H9 (cell line): Measurements from ENCODE around the gene TMEM100. TPM values are rescaled to one million over a fixed set of nuclear protein-coding genes. Genes with fewer than 3 reads are reported as not detected.

Source experiments
- DNase-seq: peaks from one replicate; pipeline ENCODE4 v3.0.0-alpha.2; 2017
- H2AFZ ChIP-seq: one replicate; pipeline ENCODE4 v1.6.1; 2013; ENCODE audit warnings: mild to moderate bottlenecking, low read length, control low read depth, moderate library complexity
- H2AK5ac ChIP-seq: 2 replicates; pipeline ENCODE4 v1.6.1; 2013; ENCODE audit warnings: low read length, control low read depth, mixed read lengths; ENCODE audit not compliant: insufficient read length
- H2BK120ac ChIP-seq: one replicate; pipeline ENCODE4 v1.6.1; 2013; ENCODE audit warnings: low read depth, mild to moderate bottlenecking, low read length, control low read depth, inconsistent platforms; ENCODE audit not compliant: poor library complexity, severe bottlenecking
- H2BK12ac ChIP-seq: 2 replicates; pipeline ENCODE4 v1.6.1; 2013; ENCODE audit warnings: low read length, control low read depth, mixed read lengths, low read depth; ENCODE audit not compliant: insufficient read length
- H2BK15ac ChIP-seq: 2 replicates; pipeline ENCODE4 v1.6.1; 2013; ENCODE audit warnings: low read depth, low read length, control low read depth
- H2BK20ac ChIP-seq: one replicate; pipeline ENCODE4 v1.6.1; 2013; ENCODE audit warnings: low read depth, mild to moderate bottlenecking, low read length, control low read depth, inconsistent platforms; ENCODE audit not compliant: poor library complexity, severe bottlenecking
- H2BK5ac ChIP-seq: 2 replicates; pipeline ENCODE4 v1.6.1; 2013; ENCODE audit warnings: low read length, control low read depth, mixed read lengths; ENCODE audit not compliant: insufficient read length
- H3K14ac ChIP-seq: 2 replicates; pipeline ENCODE4 v1.6.1; 2013; ENCODE audit warnings: low read length, control low read depth; ENCODE audit not compliant: insufficient read depth
- H3K18ac ChIP-seq: 2 replicates; pipeline ENCODE4 v1.6.1; 2013; ENCODE audit warnings: low read depth, mild to moderate bottlenecking, mixed read lengths, low read length, control low read depth; ENCODE audit not compliant: insufficient read length
- H3K23ac ChIP-seq: 2 replicates; pipeline ENCODE4 v1.6.1; 2013; ENCODE audit warnings: low read length, control low read depth, mixed read lengths, low read depth; ENCODE audit not compliant: insufficient read length
- H3K23me2 ChIP-seq: 2 replicates; pipeline ENCODE4 v1.6.1; 2013; ENCODE audit warnings: low read depth, mild to moderate bottlenecking, mixed read lengths, low read length, control low read depth; ENCODE audit not compliant: insufficient read length, poor library complexity, severe bottlenecking
- H3K27ac ChIP-seq: 2 replicates; pipeline ENCODE4 v1.5.1; 2013; ENCODE audit warnings: low read length, control low read depth, mixed read lengths, low read depth; ENCODE audit not compliant: insufficient read length
- H3K27me3 ChIP-seq: 2 replicates; pipeline ENCODE4 v1.6.1; 2013; ENCODE audit warnings: low read length, control low read depth, inconsistent platforms; ENCODE audit not compliant: insufficient read depth
- H3K4ac ChIP-seq: 2 replicates; pipeline ENCODE4 v1.6.1; 2013; ENCODE audit warnings: low read depth, mild to moderate bottlenecking, control low read depth, inconsistent platforms, low read length, moderate library complexity
- H3K4me1 ChIP-seq: 2 replicates; pipeline ENCODE4 v1.6.1; 2013; ENCODE audit warnings: low read length, control low read depth, inconsistent platforms; ENCODE audit not compliant: insufficient read depth
- H3K4me2 ChIP-seq: 2 replicates; pipeline ENCODE4 v1.6.1; 2013; ENCODE audit warnings: low read length, control low read depth, mixed read lengths; ENCODE audit not compliant: insufficient read length, insufficient read depth
- H3K56ac ChIP-seq: 2 replicates; pipeline ENCODE4 v1.6.1; 2013; ENCODE audit warnings: low read depth, mild to moderate bottlenecking, mixed read lengths, low read length, control low read depth; ENCODE audit not compliant: insufficient read length
- H3K79me1 ChIP-seq: 2 replicates; pipeline ENCODE4 v1.6.1; 2013; ENCODE audit warnings: low read depth, mild to moderate bottlenecking, moderate library complexity, low read length, control low read depth, inconsistent platforms; ENCODE audit not compliant: insufficient read depth, poor library complexity, severe bottlenecking
- H3K79me2 ChIP-seq: 2 replicates; pipeline ENCODE4 v1.6.1; 2013; ENCODE audit warnings: low read length, control low read depth, inconsistent platforms; ENCODE audit not compliant: insufficient read depth
- H3K9ac ChIP-seq: 2 replicates; pipeline ENCODE4 v1.6.1; 2013; ENCODE audit warnings: low read length, control low read depth, mixed read lengths; ENCODE audit not compliant: insufficient read length; ENCODE audit errors: extremely low read depth
- H3K9me3 ChIP-seq: one replicate; pipeline ENCODE4 v1.6.1; 2013; ENCODE audit warnings: low read depth, low read length, inconsistent platforms; ENCODE audit not compliant: control insufficient read depth
- H3T11ph ChIP-seq: one replicate; pipeline ENCODE4 v1.6.1; 2013; ENCODE audit warnings: mild to moderate bottlenecking, low read length, control low read depth, inconsistent platforms
- H4K20me1 ChIP-seq: one replicate; pipeline ENCODE4 v1.6.1; 2013; ENCODE audit not compliant: control insufficient read depth, insufficient read length, insufficient read depth
- H4K5ac ChIP-seq: 2 replicates; pipeline ENCODE4 v1.6.1; 2013; ENCODE audit warnings: low read depth, mild to moderate bottlenecking, mixed read lengths, low read length, control low read depth; ENCODE audit not compliant: insufficient read length
- H4K8ac ChIP-seq: replicated peaks from 2 replicates; pipeline ENCODE4 v1.6.1; 2013; ENCODE audit warnings: low read length, control low read depth, mixed read lengths, low read depth; ENCODE audit not compliant: insufficient read length
- H4K91ac ChIP-seq: 2 replicates; pipeline ENCODE4 v1.6.1; 2013; ENCODE audit warnings: low read depth, mild to moderate bottlenecking, moderate library complexity, mixed read lengths, low read length, control low read depth; ENCODE audit not compliant: insufficient read length
- H3K27ac Mint-ChIP-seq, 3 experiments: 2 replicates in 2 of 3; 3 replicates in 1 of 3; pipeline ENCODE4 v1.8.0; 2020 to 2021; ENCODE audit warnings: mixed read lengths in 3 of 3, mild to moderate bottlenecking in 1 of 3, moderate library complexity in 1 of 3
- H3K27me3 Mint-ChIP-seq: 2 replicates; pipeline ENCODE4 v1.8.0; 2021; ENCODE audit warnings: low read depth, mild to moderate bottlenecking, moderate library complexity, mixed read lengths
- H3K36me3 Mint-ChIP-seq, 3 experiments: 2 replicates in 2 of 3; 3 replicates in 1 of 3; pipeline ENCODE4 v1.8.0; 2020 to 2021; ENCODE audit warnings: low read depth in 3 of 3, mixed read lengths in 3 of 3; ENCODE audit not compliant: insufficient read depth in 1 of 3
- H3K4me1 Mint-ChIP-seq, 2 experiments: 2 replicates each; pipeline ENCODE4 v1.8.0; 2020; ENCODE audit warnings: mixed read lengths in 2 of 2
- H3K4me3 Mint-ChIP-seq, 2 experiments: 2 replicates in 1 of 2; 3 replicates in 1 of 2; pipeline ENCODE4 v1.8.0; 2020 to 2021; ENCODE audit warnings: mild to moderate bottlenecking in 2 of 2, mixed read lengths in 2 of 2, moderate library complexity in 1 of 2
- H3K9me3 Mint-ChIP-seq, 2 experiments: 2 replicates in 1 of 2; 3 replicates in 1 of 2; pipeline ENCODE4 v1.8.0; 2020; ENCODE audit warnings: mild to moderate bottlenecking in 2 of 2, mixed read lengths in 2 of 2, moderate library complexity in 1 of 2
- WGBS: extraction: QIAGEN DNeasy Blood & Tissue Kit; methylation state at CpG from one replicate; pipeline ENCODE4 v1.1.7; 2013; ENCODE audit warnings: missing lambda C conversion rate, low lambda C conversion rate, mixed read lengths; ENCODE audit not compliant: insufficient read length; ENCODE audit errors: extremely low coverage; 5-methylcytosine and 5-hydroxymethylcytosine counted together
- total RNA-seq: library from RNA; stranded (reverse); gene quantifications from 2 replicates; pipeline ENCODE4 v1.2.1, GENCODE V29; 2021
- TF ChIP-seq, protein P1 (sequence below): fragments of 200-600 bp; sonication (generic); conservative IDR thresholded peaks from 3 replicates; pipeline ENCODE4 v1.8.0; 2021; ENCODE audit warnings: antibody characterized with exemption, mild to moderate bottlenecking

TMEM100 gene
- total RNA-seq, 1 experiment from 2014 or later: 0.17 TPM

DNA sequence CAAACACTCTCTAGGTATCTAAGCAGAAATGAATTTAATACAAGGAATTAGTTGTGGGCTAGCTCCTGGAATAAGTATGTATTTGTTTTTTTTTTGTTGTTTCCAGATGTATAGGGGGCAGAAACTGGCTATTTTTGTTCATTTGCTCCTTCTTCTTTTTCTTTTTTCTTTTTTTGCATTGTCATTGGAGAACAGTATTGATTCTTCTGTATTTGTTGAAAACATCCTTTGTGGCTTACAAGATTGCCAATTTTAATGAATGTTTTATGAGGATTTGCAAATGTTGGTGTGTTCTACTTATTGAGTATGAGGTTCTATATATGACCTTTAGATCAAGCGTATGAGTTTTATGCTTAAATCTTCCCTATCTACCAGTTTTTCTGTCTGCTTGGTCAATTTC lies 22.6 kb upstream of the TMEM100 start:
- Histone ChIP-seq H3K14ac (no peak overlapping the region), H3K23ac (no peak overlapping the region), H3K4ac (no peak overlapping the region), H4K5ac (no peak overlapping the region), H3K9me3 (no peaks in the 10 kb centered on the region), H2BK15ac (no peak overlapping the region), H3K79me1 (no peaks in the 10 kb centered on the region), H4K8ac (no peak overlapping the region), H2BK120ac (no peak overlapping the region), H3T11ph (no peak overlapping the region), H3K9ac (no peak overlapping the region), H3K4me1 (no peaks in the 10 kb centered on the region), H3K27me3 (no peaks in the 10 kb centered on the region), H3K79me2 (no peaks in the 10 kb centered on the region), H3K27ac (no peak overlapping the region), H2AFZ (no peak overlapping the region), H2BK12ac (no peak overlapping the region), H4K91ac (no peak overlapping the region), H4K20me1 (no peaks in the 10 kb centered on the region), H3K18ac (no peak overlapping the region), H3K4me2 (no peak overlapping the region), H2BK5ac (no peak overlapping the region), H2AK5ac (no peak overlapping the region), H3K56ac (no peak overlapping the region), H2BK20ac (no peak overlapping the region), H3K23me2 (no peaks in the 10 kb centered on the region)
- no peak for DNase-seq
- H3K4me3 Mint-ChIP-seq: no peak overlapping the region
- peaks cover under 1% of the 10 kb centered on the region in 2 experiments; a peak in 1 of 4 replicates for H3K4me1 Mint-ChIP-seq
- H3K27ac Mint-ChIP-seq: no peak overlapping the region
- H3K9me3 Mint-ChIP-seq: no peaks in the 10 kb centered on the region
- no peaks in the 10 kb centered on the region for H3K27me3 Mint-ChIP-seq
- no CpG with 5 or more reads among the region's 1 CpG for WGBS
- H3K36me3 Mint-ChIP-seq: no peaks in the 10 kb centered on the region
- TF ChIP-seq, protein P1, sequence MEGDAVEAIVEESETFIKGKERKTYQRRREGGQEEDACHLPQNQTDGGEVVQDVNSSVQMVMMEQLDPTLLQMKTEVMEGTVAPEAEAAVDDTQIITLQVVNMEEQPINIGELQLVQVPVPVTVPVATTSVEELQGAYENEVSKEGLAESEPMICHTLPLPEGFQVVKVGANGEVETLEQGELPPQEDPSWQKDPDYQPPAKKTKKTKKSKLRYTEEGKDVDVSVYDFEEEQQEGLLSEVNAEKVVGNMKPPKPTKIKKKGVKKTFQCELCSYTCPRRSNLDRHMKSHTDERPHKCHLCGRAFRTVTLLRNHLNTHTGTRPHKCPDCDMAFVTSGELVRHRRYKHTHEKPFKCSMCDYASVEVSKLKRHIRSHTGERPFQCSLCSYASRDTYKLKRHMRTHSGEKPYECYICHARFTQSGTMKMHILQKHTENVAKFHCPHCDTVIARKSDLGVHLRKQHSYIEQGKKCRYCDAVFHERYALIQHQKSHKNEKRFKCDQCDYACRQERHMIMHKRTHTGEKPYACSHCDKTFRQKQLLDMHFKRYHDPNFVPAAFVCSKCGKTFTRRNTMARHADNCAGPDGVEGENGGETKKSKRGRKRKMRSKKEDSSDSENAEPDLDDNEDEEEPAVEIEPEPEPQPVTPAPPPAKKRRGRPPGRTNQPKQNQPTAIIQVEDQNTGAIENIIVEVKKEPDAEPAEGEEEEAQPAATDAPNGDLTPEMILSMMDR: no peak
